Measurements from ENCODE around the gene UBP1. TPM values are rescaled to one million over a fixed set of nuclear protein-coding genes. Genes with fewer than 3 reads are reported as not detected.

UBP1 gene
- total RNA-seq, 1 experiment from 2014 or later: 69.5 TPM

- Histone ChIP-seq H3K4me3 (replicated peaks in 1 of 2; ENCODE audit: low read depth in 1 of 2, low read length in 2 of 2) (no peak overlapping the region), H3K9me2 (ENCODE audit: insufficient read depth) (no peaks in the 10 kb centered on the region), H3K4me1 (ENCODE audit: control insufficient read depth in 1 of 2, insufficient read depth in 2 of 2, low read length in 2 of 2) (peaks cover 20 to 45% of the 10 kb centered on the region in 2 experiments), H3K27me3 (ENCODE audit: insufficient read depth, low read length) (no peaks in the 10 kb centered on the region), H2AFZ (ENCODE audit: low read depth, low read length, poor library complexity, severe bottlenecking) (no peak overlapping the region), H4K20me1 (ENCODE audit: insufficient read depth) (no peaks in the 10 kb centered on the region), H3K9ac (ENCODE audit: low read length) (no peak overlapping the region), H3K36me3 (ENCODE audit: control insufficient read depth in 1 of 2, insufficient read depth in 2 of 2, low read length in 2 of 2) (no peaks in the 10 kb centered on the region), H3K27ac (ENCODE audit: low read depth, low read length) (no peak overlapping the region), H3K9me3 (ENCODE audit: control insufficient read depth in 1 of 2, insufficient read depth in 1 of 2, low read depth in 1 of 2, low read length in 2 of 2) (no peaks in the 10 kb centered on the region), H3K79me2 (ENCODE audit: insufficient read depth, low read length) (no peaks in the 10 kb centered on the region), H3K4me2 (ENCODE audit: low read length) (no peak overlapping the region)
- no peak for TF ChIP-seq EGR1 (IDR thresholded peaks at IDR 0.05; ENCODE audit: low read depth)
- no peak for TF ChIP-seq SRF (IDR thresholded peaks at IDR 0.05; ENCODE audit: low read depth)
- TF ChIP-seq YY1 (IDR thresholded peaks at IDR 0.05; ENCODE audit: extremely low read depth, insufficient replicate concordance, low read depth, low read length): no peak
- no peak for TF ChIP-seq EZH2 (IDR thresholded peaks at IDR 0.05)
- TF ChIP-seq POLR2AphosphoS5 (IDR thresholded peaks at IDR 0.05; ENCODE audit: low read depth, low read length): no peak
- TF ChIP-seq ZNF274 (IDR thresholded peaks at IDR 0.05; ENCODE audit: low read depth, low read length): no peak
- TF ChIP-seq ZBTB33 (IDR thresholded peaks at IDR 0.05; ENCODE audit: extremely low read depth, insufficient replicate concordance, low read length): no peak
- TF ChIP-seq TCF7L2 (IDR thresholded peaks at IDR 0.05; ENCODE audit: borderline replicate concordance, extremely low read depth, insufficient read depth, insufficient read length): no peak
- TF ChIP-seq SIN3A (IDR thresholded peaks at IDR 0.05; ENCODE audit: low read depth): no peak
- TF ChIP-seq POLR2A (IDR thresholded peaks at IDR 0.05; ENCODE audit: borderline replicate concordance, extremely low read depth, insufficient read depth, insufficient read length): no peak
- no peak for TF ChIP-seq JUND (IDR thresholded peaks at IDR 0.05)
- TF ChIP-seq SP1 (IDR thresholded peaks at IDR 0.05; ENCODE audit: low read depth): no peak
- TF ChIP-seq CBX3 (IDR thresholded peaks at IDR 0.05; ENCODE audit: low read depth): no peak
- no peak for TF ChIP-seq RAD21 (IDR thresholded peaks at IDR 0.05; ENCODE audit: low read depth)
- no peak for TF ChIP-seq ZFX (IDR thresholded peaks at IDR 0.05)
- ChIA-PET POLR2A (no interaction called here), RAD21 (ENCODE audit: low non-redundant PET in 1 of 2, low total read pairs in 2 of 2, uncharacterized antibody in 2 of 2, unreplicated experiment in 2 of 2) (no interaction called here), CTCF (interaction anchor here (2.3 to 3.8 kb wide), 2 partner anchors 9 to 233 kb away, joined by 7 to 19 read pairs; no protein-coding TSS in a partner anchor)
- no peak for DNase-seq (ENCODE audit: low read depth, low spot score)
- ATAC-seq: no peak
- intact Hi-C loops (cut with micrococcal nuclease): no loop called here
- BruUV-seq (replicated peaks): no TSS peak
These were observed 75.6 kb downstream of the UBP1 start for GRCh38 chr3:33364531-33365128.
